Superior temporal gyrus (tissue), 1 donor: ENCODE measurements around the gene JPH4.
"Not testable (repeated sequence)": the region's sequence is repeated elsewhere in the genome, so short reads cannot be mapped to it uniquely, and the experiment has no call there.

Experiments used
- DNase-seq: peaks from one replicate; pipeline ENCODE4 v3.0.0-alpha.2; 2016; ENCODE audit errors: extremely low spot score

Gene JPH4

GRCh38 chr14:23548351-23549318 is 30.0 kb downstream of the JPH4 start:
- DNase-seq: no peak

- DNase-seq: no peak
Observed at GRCh38 chr14:23547924-23548323, 30.7 kb downstream of the JPH4 start.

- no peak for DNase-seq
Observed at GRCh38 chr14:23546450-23547035, 32.0 kb downstream of the JPH4 start.

DNA sequence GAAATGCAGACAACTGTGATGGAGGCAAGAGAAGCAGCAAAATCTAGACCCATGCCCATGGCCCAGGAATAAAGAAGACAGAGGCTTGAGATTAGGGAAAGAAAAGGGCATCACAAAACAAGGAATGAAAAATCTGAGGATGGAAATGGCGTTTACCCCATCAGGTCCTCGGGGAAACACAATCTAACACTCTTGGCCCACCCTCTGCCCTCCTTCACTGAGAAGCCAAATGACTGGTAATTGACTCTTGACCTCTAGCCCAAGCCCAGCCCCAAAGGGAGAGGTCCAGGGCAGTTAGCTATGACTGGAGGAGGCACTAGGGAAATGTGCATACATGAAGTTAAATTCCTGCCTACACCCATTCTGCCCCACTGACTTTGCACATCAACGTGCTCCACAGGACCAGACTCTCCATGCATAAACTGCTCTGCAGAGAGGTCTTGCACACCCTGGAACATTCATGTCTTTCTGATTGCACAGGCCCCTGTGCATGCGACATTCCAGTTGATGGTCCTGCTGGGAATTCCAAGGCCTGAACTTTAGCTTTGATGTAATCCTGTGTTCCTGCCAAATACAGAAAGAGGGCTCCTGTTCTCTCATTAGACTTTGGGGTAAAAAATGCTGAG is 32.7 kb downstream of the JPH4 start:
- DNase-seq: no peak

DNA sequence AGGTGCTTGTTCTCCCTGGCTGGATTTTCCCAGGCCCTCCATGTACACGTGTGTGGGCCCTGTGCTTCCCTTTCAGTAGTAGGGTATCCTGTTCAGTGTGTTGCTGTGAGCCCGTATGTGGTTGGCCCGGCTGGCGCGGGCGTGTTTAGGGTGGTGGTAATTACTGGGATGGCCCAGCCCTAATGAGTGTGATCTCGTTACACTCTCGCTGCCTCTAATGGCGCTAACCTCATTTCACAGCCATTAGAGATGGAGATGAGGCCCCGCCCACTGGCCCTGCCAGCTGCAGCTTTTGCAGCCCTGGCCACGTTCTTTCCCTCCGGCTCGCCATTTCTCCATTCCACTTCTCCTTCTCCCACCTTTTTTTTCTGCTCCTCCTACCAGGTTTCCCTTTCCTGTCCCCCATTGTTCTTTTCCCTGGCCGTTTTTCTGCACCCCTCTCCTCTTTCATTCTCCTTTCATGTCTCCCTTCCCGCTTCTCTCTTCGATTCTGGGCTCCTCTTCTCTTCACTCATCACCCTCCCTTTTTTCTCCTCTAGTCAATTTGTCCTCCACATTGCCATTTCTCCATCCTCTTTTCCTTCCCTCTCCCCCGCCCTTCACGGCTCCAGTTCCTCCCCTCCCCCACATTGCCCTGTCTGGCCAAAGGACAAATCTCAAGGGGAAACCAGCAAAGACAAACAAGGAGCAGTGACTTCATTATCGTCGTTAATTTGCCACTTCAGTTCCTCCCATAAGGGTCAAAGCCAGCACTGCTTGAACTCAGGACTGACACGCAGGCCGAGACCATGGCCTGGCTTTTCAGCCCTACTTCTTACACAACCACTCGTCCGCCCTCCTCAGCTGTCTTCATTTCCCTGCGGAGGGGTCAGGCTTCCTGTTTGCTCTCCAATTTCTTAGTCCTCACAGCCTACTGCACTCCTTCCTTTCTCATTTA is 33.8 kb downstream of the JPH4 start:
- peak; percentile 75 for DNase-seq

DNA sequence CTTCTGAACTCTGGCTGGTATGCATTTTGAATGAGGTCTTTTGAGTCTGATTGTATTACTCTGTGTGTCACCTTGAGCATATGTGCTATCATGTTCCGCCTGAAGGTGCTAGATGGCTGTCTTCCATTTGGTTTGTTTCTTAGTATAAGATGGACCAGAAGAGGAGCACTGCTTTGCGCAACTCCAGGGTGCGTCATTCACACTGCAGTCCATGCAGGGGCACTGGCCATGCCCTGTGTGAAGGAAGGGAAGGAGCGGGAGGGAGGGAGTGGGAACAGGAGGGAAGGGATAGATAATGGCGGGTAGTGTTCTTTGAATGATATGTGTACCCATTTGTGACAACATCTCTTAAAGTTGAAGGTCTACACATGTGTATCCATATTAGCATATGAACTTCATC is 35.2 kb downstream of the JPH4 start:
- no peak for DNase-seq

DNA sequence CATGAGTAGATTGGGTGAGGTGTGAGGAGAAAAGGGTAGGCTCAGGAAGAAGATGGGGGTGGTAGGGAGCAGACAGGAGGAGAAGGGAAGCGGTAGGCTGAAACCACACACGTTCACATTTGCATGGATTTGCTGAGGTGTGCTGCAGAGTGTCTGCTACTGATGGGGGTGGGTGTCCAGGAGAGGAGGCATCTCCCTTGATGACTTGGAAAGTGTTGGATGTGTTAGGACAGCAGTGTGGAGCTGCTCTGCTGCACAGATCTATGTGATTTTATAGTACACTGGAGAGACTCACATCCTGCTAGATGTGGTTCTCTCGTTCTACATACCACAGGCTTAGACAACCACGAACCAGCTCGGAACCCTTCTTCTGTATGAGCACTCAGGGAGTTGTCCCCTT is 36.3 kb downstream of the JPH4 start:
- no peak for DNase-seq

DNA sequence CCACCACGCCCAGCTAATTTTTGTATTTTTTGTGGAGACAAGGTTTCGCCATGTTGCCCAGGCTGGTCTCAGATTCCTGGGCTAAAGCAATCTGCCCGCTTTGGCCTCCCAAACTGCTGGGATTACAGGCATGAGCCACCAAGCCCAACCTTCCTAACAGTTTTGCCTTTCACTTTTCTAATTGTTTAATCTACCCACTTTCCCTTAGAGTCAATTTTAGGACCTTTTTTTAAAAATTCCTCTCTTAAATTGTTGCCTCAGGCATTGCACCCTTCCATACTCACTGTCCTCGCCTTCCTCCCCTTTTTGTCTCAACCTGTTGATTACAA is 38.5 kb downstream of the JPH4 start:
- no peak for DNase-seq

DNA sequence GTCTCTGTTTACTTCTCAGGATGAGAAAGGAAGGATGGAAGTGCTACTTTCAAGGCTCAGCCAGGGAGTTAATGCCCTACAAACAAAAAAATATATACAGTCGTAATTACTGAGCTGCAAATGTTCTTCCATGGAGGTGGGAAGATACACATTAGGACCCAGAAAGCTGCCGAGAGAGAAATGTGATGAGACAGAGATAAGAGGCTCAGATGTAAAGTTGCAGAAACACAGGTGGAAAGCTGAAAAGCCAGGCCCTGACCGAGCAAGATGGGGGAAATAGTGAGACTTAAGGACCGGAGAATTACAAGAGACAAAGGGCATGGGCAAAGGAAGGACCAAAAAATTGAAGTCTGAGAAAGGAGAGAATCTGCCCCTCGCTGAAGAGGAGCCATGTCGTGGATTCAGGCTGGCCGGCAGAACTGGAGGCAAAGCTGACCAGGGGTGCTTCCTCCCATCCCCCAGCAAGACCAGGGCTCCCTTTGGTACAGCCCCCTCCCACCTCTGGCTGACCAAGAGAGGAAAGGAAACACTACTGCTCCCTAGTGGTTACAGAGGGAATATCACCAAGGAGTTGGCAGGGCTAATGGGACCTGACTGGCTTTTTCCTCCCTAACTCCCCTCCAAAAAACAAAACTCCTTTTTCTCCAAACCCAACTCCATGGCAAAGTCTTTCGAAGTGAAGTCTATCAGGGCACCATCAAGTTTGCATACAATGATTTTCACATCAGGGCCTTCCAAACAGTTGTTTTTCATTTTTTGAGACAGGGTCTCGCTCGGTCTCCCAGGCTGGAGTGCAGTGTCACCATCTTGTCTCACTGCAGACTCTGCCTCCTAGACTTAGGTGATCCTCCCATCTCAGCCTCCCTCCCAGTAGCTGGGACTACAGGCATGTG is 39.1 kb downstream of the JPH4 start:
- DNase-seq: peak; percentile 90

GRCh38 chr14:23538785-23539184 is 39.8 kb downstream of the JPH4 start:
- DNase-seq: peak; percentile 75

- DNase-seq: no peak
Observed at GRCh38 chr14:23538050-23538718, 40.4 kb downstream of the JPH4 start.

GRCh38 chr14:23537351-23538049 is 41.1 kb downstream of the JPH4 start:
- no peak for DNase-seq

DNA sequence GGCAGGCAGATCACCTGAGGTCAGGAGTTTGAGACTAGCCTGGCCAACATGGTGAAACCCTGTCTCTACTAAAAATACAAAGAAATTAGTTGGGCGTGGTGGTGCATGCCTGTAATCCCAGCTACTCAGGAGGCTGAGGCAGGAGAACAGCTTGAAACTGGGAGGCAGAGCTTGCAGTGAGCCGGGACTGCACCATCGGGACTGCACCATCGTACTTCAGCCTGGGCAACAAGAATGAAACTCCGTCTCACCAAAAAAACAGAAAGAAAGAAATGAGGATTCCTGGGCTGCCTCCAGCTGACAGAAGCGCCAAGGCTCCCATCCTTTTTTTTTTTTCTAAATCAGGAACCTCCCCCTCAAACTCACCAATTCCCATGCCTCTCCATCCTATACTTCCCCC is 41.7 kb downstream of the JPH4 start:
- DNase-seq: not testable (repeated sequence)

DNA sequence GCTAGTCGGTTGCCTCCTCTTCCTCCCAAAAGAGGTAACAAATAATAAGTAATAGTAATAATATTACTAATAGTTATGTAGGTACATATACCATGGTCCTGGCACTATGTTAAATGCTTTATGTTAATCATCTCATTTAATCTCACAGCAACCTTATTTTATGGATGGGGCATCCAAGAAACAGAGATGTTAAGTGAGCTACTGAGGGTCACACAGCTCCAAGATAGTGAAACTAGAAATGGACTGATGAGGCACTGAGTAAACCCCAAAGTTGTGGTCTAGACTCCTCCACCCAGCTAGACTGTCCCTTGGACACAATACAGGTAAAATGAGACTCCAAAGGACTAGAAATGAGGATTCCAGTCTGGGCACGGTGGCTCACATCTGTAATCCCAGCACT is 42.1 kb downstream of the JPH4 start:
- DNase-seq: no peak

DNA sequence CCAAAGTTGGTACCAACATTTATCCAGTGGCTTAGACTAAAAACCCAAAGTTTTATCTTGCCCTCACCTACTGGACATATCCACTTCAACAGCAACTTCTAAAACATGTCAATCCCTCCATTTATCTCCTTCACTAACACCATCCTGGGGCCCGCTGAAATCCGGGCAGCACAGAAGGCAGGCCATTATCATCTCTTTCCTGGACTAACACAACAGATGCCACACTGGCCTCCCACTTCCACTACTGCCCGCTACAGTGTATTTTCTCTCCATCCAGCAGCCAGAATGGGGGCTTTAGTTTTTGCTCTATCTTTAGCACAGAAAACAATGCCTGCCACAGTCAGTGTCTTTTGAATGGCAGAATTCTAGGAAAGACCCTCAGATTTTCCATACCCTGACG is 42.6 kb downstream of the JPH4 start:
- DNase-seq: no peak

DNA sequence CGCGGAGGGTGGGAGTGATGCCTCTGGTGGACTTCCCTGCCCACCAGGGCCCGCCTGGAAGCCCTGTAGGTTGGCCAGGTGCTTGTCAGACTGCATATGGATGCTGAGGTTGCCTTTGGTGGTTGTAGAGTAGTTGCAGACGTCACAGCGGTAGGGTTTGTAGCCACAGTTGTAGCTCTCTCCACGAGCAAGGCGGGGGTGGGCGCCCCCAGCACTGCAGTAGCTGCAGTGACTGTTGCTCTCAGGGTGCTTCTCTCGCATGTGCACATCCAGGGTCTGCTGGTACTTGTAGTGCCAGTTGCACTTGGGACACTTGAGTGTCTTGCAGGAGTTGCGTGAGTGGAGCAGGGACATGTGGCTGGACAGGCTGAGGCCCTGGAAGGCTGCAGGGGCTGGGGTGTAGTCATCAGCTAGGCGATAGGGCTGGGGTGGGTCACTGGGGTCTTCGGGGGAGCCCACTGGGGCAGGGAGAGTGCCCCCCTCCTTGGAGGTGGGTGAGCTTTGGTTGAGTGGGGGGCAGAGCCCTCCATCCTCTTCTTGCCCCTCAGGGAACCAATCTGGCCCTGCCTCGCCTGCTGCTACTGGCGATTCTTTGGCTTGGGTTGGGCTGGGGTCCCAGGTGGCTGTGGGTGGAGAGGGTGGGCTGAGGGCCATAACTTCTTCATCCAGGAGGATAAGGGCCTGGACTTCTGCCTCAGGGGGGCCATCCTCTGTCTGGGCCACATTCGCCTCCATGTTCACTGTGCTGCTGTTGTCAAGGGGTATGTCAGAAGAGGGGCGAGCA is 44.7 kb downstream of the JPH4 start:
- DNase-seq: no peak

DNA sequence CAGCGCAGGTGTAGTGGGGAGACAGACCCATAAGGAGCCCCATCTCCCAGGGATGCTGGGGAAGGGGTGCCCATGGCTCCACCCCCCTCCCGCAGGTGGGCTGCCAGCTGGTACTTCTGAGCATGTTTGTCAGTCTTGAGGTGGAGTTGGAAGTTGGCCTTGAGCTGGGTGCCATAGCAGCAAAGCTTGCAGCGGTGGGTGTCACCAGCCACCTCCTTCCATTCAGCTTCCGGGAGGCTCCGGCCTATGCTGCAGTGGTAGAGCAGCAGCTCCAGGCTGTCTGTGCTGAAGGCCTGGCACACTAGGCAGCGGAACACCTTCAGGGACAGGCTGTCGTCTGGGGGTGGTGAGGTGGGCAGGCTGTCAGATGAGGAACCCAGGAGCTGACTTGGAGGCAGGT is 45.9 kb downstream of the JPH4 start:
- DNase-seq: no peak

- DNase-seq: no peak
Observed at GRCh38 chr14:23531391-23531790, 47.2 kb downstream of the JPH4 start.
